NCI-H1694 (cell line): ENCODE measurements around the gene POLR3A.
A peak's percentile ranks its signal among the peaks of the same experiment; 100 is the strongest.

ENCODE experiments used
- DNase-seq: peaks from one replicate; lab custom pipeline; 2025; lab: John Stamatoyannopoulos, UW

The POLR3A gene

GRCh38 chr10:77943121-77943901 is 86.0 kb downstream of the POLR3A start:
- DNase-seq: peak; percentile 19

DNA sequence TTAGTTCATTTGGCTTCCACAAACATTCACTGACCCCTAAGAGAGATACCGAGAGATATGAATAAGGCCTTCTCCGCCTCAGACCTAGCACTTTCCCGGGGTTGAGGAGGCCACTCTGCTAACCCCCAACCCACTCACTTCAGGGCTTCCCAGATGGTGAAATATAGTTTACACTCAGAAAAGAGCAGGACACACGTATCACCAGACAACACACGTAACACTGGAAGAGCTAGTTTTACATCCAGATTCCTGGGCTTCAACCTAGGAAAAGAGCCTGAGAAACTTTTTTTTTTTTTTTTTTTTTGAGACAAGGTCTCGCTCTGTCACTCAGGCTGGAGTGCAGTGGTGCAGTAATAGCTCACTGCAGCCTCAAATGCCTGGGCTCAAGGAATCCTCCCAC is 87.5 kb downstream of the POLR3A start:
- no peak for DNase-seq

- no peak for DNase-seq
Observed at GRCh38 chr10:77940627-77941026, 88.7 kb downstream of the POLR3A start.

GRCh38 chr10:77940225-77940624 is 89.1 kb downstream of the POLR3A start:
- no peak for DNase-seq

- no peak for DNase-seq
Observed at GRCh38 chr10:77939561-77940001, 89.7 kb downstream of the POLR3A start.

DNA sequence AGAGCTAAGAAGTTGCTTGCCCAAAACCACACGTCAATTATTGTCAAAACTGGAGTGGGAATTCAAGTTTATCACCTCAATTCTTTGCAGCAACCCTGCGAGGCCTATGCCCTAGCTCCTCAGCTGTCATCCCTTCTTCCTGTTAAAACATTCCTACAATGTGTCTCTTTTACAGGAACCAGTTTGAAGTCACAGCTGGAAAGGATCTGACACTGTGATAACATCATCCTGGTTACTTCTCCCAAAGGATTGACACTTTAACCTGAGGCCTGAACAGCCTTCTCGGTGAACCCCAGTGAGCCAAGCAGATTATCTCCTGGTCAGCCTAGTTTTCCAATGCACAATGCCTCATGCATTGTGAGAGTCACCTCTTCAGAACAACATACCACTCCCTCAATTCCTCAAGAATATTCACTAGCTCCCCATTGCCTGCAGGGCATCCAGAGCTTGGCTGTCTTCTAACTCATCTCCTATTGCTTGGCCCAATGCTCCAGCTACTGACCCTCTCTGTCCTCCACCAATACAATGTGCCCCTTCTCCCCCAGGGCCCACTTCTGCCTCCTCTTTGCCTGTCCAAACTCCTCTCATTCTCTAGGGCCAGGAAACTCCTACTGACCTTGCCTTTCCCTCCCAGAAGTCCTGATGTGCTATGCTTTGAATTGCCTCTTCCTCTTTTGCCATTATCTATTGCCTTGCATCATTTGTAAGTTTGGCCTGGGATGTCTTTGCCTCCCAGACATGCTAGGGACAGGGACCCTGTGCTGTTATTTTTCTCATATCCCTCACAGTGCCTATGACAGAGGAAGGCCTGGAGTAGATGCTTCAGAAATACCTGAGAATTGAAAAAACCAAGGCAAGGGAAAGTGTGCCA is 92.4 kb downstream of the POLR3A start:
- no peak for DNase-seq

GRCh38 chr10:77932016-77932715 is 97.1 kb downstream of the POLR3A start:
- DNase-seq: peak; percentile 20

DNA sequence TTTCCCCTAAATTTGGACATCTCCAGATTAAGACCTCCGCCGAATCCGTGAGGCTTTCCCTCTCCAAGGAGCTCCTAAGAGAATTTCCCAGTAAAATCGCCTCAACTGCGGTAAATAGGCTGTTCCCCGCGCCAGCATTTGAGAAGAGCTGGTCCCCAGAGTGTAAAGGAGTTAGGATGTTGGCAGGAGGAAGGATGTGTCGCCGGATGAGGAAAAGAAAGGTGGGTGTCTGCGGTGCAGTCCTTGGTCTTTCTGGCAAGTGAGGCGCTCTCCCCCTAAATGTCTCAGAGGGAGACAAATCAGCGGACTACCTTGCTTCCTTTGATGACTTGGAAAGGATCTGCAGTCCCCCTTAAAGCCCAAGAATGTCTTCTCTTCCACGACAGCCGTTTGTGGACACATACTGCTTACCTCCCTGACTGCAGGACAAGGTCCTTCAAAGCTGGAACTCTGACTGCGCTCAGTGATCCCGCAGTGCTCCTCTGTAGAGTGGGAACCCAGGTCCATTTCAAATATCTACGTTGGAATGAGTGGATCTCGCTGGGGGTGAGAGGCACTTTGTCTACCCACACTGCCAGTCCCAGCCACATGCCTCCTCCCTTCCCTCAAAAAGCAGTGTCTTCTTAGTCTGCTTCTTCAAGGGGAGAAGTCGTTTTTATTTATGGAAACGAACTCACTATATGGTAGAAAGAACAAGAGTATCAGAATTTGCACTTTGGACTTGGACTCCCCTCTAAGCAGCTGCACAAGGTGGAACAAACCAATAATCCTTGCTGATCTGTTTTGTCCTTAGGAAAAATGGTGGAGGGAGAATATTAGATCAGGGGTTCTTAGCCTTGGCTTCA is 101.7 kb downstream of the POLR3A start:
- no peak for DNase-seq

- no peak for DNase-seq
Observed at GRCh38 chr10:77926566-77927401, 102.5 kb downstream of the POLR3A start, which contains the start of gene DLG5. DLG5 (minus strand) TSS chr10:77926755; CDS start chr10:77926520, 235 bp downstream.

DNA sequence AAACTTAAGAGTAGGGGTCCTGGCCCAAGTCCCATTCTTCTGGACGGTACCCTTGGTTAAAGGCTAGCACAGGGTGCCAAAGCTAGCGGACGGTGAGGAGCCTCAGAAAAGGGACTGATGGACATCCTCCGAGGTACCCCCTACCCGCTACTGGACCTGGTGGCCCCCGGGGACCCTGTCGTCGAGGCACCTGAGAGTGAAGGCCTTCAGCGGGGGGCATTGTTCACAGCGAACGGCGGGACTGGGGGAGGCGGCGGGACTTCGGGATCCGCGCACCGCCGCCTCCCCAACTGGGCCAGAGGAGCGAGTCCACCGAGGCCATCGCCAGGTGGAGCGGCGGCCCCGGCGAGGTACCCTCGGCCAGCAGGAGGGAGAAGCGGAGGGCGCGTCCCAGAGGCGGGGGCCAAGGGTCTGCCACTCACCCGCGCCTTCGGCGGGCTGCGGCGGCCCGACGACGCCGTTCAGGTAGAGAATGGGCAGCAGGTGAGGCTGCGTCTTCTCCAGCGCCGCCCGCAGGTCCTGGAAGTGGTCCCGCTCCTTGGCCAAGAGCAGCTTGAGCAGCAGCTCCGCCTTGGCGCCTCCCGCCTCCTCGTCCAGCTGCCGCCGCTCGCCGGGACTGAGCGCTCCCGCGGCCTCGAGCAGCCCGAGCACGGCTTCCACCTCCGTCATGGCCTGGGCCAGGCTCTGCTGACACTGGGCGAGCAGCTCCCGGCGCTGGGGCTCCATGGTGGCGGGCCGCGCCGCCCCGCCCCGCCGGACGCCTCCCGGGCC is 103.3 kb downstream of the POLR3A start:
- no peak for DNase-seq

GRCh38 chr10:77925410-77925794 is 103.9 kb downstream of the POLR3A start:
- no peak for DNase-seq

DNA sequence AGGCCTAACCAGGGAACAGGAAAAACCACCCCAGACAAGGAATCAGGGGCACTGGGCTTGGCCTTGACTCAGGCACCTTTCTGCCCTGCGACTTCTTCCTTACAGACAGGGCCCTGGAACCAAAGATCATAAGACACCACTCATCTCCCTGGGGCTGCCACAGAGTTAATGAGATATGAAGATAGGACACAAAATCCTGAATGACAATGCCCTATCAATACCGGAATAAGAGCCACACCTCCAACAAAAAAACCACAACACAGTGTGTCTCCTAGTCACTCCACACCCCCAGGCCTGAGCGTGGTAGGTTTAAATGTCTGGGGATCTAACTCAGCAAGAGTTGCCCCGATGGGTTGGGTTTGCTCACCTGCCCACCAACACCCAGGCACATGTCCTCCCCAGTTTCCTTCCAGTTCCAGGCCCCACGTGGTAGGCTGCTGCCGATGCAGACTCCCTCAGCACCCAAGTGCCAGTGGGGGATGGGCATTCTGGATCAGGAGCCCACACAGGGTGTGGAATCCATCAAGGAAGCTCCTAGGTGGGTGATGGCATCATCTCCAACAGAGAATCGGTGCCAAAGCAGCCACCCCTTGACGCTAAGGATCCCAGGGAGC is 106.6 kb downstream of the POLR3A start:
- no peak for DNase-seq

GRCh38 chr10:77922055-77922454 is 107.3 kb downstream of the POLR3A start:
- DNase-seq: no peak

DNA sequence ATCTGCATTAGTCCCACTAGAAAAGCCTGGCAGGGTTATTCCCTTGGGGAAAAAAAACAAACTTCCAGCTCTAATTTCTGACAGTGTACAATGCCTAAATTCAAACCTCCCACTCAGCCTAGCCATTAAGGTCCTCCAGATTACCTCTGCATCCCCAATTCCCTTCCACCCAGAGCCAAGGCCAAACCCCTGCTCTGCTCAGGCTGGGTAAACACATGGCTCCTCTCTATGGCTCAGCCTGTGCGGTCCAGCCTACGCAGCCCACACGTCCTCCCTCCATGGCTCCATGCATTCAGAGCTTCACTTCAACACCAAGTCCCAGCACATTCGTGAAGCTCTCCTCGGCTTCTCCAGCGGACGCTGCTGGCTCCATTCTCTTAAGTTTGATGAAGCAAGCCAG is 107.9 kb downstream of the POLR3A start:
- DNase-seq: no peak

- DNase-seq: no peak
Observed at GRCh38 chr10:77920495-77920894, 108.8 kb downstream of the POLR3A start.

GRCh38 chr10:77919713-77920108 is 109.6 kb downstream of the POLR3A start:
- DNase-seq: no peak
